COR-L47 (cell line): ENCODE measurements around the gene NSD2.
"Not testable (repeated sequence)": the region's sequence is repeated elsewhere in the genome, so short reads cannot be mapped to it uniquely, and the experiment has no call there.

Experiments
- DNase-seq: peaks from one replicate; lab custom pipeline; 2025; lab: John Stamatoyannopoulos, UW

Gene NSD2

GRCh38 chr4:1842339-1842895 lies 28.8 kb upstream of the NSD2 start:
- no peak for DNase-seq

GRCh38 chr4:1842993-1843448 lies 28.2 kb upstream of the NSD2 start:
- DNase-seq: no peak

GRCh38 chr4:1843852-1844251 lies 27.3 kb upstream of the NSD2 start:
- no peak for DNase-seq

- not testable (repeated sequence) for DNase-seq
These were observed 26.6 kb upstream of the NSD2 start for GRCh38 chr4:1844618-1845017.

- DNase-seq: no peak
These were observed 24.6 kb upstream of the NSD2 start for GRCh38 chr4:1846580-1846979.

- no peak for DNase-seq
These were observed 20.9 kb upstream of the NSD2 start for GRCh38 chr4:1850276-1850675.

GRCh38 chr4:1851160-1851559 lies 20.0 kb upstream of the NSD2 start:
- DNase-seq: no peak

- DNase-seq: no peak
These were observed 19.4 kb upstream of the NSD2 start for GRCh38 chr4:1851575-1852410.

GRCh38 chr4:1852904-1853623 lies 18.1 kb upstream of the NSD2 start:
- no peak for DNase-seq

- DNase-seq: no peak
These were observed 16.4 kb upstream of the NSD2 start for GRCh38 chr4:1854752-1855151.

- DNase-seq: no peak
These were observed 15.7 kb upstream of the NSD2 start for GRCh38 chr4:1855333-1856070.

GRCh38 chr4:1856071-1856942 lies 14.9 kb upstream of the NSD2 start, which contains the start of gene LETM1:
Gene LETM1 (minus strand): TSS chr4:1856156. CDS start chr4:1855950, 206 bp downstream.
- DNase-seq: peak; percentile 96

- DNase-seq: no peak
These were observed 14.1 kb upstream of the NSD2 start for GRCh38 chr4:1856943-1857699.

- no peak for DNase-seq
These were observed 13.3 kb upstream of the NSD2 start for GRCh38 chr4:1857931-1858330.

- no peak for DNase-seq
These were observed 11.8 kb upstream of the NSD2 start for GRCh38 chr4:1859389-1859753.

GRCh38 chr4:1862055-1862911 lies 8.9 kb upstream of the NSD2 start:
- DNase-seq: no peak

- DNase-seq: no peak
These were observed 8.3 kb upstream of the NSD2 start for GRCh38 chr4:1862961-1863296.

GRCh38 chr4:1863297-1864033 lies 7.7 kb upstream of the NSD2 start:
- no peak for DNase-seq
